ENCODE data around the gene EIF3F.
A peak's percentile ranks its signal among the peaks of the same experiment; 100 is the strongest.

EIF3F gene

DNA sequence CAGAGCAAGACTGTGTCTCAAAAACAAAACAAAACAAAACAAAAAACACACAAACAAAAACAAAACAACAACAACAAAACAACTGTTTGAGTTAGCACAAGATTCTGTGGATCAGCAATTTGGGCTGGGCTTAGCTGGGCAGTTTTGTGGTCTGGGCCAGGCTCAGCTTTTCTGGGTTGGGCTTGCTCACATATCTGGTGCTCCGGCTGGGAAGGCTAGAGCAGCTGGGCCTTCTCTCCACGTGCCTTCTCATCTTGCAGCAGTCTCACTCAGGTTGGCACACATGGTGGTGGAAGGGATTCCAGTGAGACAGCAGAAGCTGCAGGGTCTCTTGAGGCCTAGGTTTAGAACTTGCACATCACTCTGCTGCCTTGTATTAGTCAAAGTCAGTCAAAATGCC lies 35.7 kb downstream of the EIF3F start:
- no peak for DNase-seq (ENCODE audit: low spot score)

DNA sequence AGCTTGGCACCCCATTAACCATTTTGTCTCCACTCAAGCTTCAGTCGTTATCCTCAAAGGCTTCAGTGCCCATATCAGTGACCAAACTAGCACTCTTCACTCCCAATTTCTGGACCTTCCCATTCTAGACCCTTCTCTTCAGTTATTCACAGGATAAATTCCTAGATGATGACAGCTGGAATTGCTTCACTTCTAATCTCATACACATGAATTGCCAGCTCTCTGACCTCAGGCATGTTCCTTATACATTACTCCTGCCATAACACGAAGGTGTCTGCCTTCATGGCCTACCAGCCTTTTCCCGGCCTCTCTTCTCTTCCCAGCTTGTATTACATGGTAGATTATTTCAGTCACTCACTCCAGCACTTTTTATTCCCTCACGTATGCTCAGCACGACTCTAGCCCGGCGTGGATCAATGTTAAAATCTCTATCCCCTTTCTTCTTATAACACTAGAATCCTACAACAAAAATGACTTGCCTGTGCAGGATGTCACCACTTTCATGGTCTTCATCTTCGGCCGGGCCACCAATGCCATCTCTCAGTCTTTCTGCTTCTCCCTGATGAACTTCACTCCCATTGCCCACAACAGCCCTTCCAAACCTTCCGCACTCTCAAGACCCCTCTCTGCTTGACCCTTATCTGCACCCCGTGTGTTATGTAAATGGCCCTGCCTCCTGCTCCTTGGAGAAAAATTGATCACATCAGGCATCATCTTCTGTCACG lies 36.9 kb downstream of the EIF3F start:
- no peak for DNase-seq (ENCODE audit: low spot score)

DNA sequence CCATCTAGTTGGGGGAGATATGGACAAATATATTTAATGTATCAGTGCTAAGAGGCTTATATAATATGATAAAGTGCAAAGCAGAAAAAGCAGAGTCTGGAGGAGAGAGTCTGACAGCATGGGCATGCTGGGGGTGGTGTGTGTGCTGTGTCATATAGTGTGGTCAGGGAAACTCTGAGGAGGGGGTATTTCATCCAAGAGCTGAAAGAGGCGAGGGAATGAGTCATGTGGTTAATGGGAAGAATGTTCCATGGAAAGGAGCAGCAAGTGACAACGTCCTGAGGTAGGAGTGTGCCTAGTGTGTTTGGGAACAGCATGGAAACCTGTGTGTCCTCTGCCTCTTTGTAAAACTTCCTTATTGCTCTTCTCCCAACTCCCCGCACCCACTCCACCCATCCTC lies 38.0 kb downstream of the EIF3F start:
- no peak for DNase-seq (ENCODE audit: low spot score)

DNA sequence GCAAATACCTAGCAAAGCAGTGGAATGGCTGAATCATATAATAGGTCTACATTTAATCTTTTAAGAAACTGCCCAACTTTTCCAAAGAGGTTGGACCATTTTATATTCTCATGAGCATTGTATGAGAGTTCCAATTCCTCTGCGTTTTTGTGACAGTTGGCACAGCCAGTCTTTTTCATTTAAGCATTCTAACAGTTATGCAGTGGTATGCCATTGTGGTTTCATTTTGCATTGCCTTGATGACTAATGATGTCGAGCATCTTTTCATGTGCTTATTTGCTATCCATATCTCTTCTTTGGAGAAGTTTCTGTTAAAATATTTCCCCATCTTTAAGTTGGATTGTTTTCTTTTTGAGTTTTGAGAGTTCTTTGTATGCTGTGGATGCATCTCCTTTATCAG lies 38.7 kb downstream of the EIF3F start:
- no peak for DNase-seq (ENCODE audit: low spot score)

DNA sequence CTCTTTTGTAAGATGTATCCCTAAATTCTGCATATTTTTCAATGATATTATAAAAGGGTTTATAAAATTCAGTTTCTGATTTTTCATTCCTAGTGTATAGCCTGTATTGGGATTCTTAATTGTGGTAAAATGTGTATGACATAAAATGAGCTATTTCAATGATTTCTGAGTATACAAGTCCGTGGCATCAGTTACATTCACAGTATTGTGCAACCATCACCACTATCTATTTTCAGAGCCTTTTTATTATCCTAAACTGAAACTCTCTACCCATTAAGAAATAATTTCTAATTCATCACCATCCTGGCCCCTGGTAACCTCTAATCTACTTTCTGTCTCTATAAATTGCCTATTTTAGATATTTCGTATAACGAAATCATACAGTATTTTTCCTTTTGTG lies 39.8 kb downstream of the EIF3F start:
- no peak for DNase-seq (ENCODE audit: low spot score)

DNA sequence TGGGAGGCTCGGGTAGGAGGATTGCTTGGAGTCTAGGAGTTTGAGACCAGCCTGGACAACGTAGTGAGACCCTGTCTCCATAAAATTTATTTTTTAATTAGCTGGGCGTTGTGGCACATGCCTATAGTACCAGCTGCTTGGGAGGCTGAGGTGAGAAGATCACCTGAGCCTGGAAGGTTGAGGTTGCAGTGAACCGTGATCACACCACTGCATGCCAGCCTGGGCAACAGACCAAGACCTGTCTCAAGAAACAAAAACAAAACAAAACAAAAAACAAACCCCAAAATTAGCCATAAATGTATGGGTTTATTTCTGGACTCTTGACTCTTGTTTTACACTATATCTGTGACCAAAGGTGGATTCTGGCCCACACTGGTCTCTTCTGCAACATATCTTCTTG lies 41.6 kb downstream of the EIF3F start:
- no peak for DNase-seq (ENCODE audit: low spot score)

DNA sequence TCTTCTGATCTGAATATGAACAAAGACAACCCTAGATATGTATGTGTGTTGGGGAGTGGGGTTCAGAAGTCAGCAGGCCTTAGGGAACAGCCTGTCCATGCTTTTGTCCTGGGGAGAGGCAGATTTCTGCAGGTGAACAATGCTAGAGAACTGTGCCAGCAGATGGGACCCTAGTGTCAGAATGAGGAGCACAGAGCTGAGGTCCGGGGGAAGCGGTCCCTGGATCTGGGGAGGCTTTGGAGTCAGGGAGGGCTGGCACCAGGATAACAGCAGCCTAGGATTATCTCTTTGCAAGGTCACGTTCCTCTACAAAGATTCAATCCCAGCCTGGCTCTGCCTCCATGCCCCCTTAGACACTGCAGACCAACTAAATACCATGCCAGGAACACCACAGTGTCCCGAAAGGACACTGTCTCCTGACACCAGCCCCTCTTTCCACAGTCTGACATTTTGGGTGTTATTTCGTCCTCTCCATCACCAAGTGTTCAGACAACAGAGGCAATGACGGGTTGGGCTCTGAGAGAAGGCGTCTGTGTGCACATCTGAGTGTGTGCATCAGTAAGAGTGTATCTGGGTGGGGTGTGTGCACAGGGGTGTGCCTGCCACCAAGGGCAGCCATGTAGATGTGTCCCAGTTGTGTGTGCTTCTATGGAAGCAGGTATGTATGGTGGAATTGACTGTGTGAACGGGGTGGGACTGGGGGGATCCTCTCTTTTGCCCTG lies 43.5 kb downstream of the EIF3F start:
- DNase-seq (ENCODE audit: low spot score): no peak

DNA sequence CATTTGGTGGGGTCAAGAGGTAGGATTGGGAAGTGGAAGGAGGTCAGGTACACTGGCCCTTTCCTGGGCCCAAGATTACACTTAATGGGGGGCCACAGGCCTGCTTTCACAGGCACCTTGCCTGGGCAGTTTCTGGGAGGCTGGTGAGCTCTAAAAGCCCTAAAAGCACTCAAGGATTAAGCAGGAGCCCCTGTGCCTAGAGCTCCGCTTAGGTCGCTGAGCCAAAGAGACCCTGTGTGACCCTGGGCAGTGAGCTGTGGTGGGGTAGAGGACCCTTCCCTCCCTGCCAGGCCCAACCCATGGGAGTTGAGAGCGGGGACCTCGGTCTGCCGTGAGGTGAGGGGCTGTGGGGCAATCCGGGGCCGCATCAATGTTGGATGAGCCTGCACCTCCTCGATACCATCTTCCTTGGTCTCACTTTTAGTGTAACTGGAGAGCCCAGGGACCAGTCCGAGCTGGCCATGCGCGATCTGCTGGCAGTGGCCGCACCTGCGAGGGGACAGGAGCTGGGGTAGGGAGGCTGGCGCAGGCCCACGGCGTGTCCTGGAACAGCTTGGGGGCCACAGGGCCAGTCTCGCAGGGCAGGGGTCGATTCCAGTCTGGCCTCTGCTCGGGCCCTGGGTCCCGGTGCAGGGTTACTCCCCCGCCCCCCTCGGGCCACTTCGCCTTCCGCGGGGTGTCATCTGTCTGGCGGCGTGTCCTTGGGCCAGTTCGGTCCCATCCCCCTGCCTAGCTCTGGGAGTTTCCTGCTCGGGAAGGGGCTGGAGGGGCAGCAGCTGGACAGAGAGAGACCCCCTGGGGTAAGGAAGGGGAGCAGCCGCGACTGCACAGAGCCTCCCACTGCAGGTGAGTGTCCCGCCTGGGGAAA lies 44.3 kb downstream of the EIF3F start:
- DNase-seq (ENCODE audit: low spot score): no peak

DNA sequence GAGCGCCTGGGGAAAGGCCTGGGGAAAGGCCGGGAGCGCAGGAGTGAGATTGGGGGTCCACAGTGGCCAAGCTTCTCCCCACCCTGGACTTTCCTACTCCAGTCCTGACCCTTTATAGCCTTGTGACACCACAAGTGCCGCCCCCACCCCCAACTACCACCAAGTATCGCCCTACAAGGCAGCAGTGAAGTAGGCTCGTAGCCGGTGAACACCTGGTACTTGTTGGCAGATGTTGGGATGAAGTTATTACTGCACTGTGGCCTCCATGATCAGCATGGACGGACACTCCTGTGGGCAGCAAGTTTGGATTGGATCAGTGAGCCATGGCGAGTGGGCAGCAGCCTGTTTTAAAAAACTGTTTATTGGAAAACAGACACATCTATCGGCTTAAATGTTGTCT lies 45.0 kb downstream of the EIF3F start:
- no peak for DNase-seq (ENCODE audit: low spot score)

DNA sequence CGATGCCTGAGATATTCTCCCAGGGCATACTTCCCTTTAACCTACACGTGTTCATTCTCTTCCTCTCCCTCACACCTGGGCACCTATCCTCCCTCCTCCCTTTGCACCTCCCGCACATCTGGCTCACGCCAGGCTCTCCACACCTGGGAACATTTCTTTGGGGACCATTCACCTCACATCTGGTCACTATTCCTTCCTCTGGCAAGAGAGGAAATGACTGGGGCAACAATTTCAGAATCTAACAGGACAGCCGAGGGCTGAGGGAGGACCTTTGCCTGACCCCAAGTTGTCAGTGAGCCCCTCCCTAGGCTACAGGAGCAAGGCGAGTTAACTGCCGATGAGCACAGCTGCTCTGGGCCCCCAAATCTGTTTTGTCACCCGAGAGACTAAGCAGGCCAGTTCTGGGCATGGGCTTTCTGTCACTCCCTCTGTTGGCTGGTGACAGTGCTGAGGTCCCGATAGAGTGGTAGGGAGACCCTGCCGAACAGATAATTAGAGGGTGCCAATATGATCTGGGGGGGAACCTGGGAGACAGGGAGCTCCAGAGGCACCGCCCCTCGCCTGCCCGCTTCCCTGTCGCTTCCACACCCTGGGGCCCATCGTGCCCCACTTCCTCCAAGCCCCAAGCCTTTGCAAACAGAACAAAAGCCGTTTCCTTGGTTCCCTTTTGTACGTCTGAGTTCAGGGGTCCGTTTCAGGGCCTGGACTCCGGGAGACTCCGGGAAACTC lies 45.6 kb downstream of the EIF3F start:
- DNase-seq (ENCODE audit: low spot score): no peak

DNA sequence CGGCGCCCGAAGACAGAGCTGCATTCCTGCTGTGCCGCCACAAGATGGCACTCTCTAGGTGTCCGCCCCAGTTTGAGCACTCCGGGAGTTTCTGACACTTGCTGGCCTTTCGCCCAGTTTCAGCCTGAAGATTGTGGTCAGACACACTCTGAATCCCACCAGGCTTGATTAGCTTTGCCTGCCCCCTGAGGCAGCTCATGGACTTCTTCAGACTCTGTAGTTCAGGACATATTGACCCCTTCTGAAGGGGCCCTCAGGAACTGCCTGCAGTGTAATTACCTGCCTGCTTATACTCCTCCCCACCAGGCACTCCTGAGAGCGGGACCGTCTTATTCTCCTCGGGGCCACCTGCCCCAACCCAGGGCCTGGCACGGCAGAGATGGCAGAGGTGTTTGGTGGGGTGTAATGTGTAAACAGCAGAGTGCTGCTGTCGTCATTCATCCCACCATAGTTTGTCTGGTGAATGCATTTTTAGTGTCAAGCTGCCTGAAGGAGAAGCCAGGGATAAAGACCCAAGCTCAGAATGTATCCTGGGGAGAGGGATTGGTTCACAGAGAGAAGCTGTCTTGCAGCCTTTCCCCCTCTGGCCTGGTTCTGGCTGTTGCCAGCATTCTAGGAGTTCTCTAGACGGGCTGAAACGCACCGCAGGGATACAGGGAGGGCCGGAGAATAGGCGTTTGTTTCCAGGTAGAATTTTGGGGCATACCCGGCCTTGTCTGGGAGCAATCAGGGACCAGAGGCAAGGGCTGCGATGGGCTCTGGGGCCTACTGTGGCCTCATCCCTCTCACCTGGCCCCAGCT lies 46.4 kb downstream of the EIF3F start:
- DNase-seq (ENCODE audit: low spot score): peak; percentile 37

DNA sequence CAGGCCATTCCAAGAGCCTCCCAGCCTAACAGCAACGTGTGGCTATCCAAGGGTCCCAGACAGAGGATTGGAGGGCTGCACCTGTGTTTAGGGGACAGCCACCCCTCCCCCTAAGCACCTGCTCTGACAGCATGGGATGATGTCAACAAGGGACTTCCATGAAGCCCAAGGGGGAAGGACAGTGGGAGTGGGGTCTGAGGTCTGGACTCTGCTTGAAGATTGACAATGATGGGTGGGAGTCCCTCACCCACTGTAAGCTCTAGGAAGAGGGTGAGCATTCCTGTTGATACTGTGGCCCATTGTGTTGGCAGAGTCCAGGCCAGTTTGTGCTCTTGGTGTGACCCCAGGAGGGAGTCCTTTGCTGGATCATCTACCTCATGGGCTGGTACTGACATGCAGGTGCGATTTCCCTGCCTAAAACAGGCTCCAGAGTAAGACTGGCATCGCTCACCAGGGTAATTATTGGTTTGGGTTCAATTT lies 47.0 kb downstream of the EIF3F start:
- DNase-seq (ENCODE audit: low spot score): no peak

DNA sequence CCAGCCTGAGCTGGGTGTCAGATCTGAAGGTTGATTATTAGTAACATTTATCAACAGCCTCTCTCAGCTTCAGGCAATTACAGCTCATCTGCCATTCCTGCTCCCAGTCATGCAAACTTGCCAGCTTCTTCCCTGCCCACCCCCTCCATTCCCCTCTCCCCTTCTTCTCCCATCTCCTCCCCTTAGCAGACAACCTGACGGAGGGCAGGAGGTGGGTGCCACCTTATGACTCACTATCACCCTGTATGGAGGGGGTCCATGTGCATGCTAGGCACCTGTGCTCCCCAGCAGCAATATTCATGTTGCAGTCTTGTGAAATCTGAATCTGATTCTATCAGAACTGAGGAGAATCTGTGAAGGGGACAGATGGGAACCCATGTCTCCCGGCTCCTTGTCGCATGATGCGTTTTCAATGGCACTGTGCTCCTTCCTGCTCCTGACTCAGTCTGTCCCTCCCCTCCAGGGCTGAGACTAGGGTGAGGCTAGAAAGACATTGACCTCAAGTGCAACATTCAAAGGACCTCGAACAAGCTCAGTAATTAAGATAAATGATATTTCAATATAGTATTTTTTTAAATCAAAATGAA lies 47.6 kb downstream of the EIF3F start:
- DNase-seq (ENCODE audit: low spot score): no peak

DNA sequence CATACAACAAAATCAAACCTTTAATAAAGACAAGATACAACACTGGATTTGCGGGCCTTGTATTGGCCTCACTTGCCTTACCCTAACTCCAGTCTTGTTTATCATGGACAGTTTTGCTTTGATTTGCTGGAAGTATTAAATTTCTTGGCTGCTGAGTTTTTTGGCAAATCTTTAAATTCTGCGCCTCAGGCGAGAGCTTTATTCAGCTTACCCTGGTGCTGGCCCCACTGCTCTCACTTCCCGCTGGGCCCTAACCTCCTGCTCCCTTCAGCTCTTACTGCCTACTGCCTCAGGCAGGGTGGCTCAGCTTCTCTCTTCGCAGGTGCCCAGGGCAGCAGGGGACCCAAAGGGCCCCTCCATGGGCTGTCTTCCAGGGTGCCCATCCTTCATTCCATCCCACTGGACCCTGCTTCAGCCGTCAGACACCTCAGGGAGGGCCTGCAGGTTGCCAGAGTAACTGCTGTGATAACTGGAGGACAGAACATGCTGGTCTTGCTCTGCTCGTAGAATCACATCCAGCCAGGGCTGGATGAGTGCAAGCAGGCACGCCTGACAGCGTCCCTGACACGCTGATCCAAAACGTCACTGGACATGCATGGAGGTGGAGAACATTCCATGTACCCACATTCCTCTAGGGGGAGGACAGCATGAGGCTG lies 48.2 kb downstream of the EIF3F start:
- DNase-seq (ENCODE audit: low spot score): no peak

DNA sequence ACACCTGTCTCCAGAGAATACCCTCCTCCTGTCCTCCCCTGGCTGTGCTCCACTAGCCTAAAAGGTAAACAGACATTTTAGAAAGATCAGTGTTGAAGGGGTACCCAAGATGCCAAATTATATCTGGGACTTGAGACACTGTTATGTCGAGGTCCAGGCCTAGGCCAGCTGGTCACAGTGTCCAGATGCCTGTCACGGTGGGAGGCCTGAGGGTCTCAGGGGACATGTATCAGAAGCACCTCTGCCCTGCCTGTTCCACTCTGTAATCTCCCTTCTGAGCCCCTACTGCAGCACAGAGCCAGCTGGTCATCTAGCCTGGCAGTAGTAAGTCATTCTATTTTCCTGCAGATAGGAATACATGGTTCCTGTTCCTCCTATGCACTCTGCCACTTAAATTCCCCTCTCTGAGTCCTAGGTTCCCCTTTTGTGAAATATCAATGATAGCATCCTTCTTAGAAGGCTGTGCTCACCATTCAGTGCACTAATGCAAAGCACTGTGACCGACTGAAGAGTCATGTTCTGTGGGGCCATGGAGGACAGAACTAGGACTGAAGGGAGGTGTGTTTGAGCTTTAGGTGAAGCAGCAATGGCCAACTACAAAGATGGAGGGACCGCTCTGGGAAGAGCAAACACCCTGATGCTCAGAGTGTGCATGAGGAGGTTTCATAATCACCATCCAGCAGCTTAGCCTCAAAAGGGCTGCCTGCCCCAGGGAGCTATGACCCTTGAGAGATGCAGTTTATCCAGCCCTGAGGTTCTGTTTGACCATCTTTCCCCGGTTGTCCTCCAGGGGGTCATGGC lies 49.1 kb downstream of the EIF3F start:
- DNase-seq (ENCODE audit: low spot score): no peak

DNA sequence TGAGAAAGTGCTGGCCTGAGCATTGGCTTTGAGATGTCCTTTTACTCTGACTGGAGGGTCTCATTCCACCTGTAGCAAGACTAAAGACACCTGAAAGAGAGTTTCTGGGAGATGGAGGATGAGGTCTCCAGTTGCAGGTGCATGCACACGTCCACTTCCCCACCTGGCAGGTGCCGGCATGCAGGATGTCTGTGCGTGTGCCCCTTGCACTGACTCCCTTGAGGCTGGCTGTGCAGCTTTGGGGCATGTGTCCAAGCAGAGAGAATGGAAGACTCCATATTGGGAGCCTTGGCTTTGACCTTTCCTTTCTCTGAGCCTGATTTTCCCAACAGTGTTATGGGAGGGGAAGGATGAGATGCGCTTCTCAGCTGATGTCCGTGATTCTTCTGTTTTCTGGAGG lies 49.8 kb downstream of the EIF3F start:
- no peak for DNase-seq (ENCODE audit: low spot score)

DNA sequence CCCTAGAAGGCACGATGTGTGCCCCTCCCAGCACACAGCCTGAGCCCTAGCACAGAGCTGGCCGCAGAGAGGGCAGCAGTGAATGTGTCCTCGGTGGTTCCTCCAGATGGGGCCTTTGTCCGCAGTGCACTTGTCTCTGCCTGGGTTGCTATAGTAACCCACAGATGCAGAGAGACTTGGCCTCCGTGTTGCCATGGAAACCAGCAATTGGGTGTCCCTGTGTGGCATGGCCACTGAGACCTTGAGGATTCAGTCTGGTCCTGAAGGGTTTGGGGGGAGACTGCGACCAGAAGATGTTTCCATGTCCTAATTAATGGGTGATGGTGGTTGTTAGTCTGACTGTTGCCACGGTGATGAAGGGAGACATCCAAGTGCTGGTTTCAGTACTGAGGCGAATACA lies 51.3 kb downstream of the EIF3F start:
- no peak for DNase-seq (ENCODE audit: low spot score)

DNA sequence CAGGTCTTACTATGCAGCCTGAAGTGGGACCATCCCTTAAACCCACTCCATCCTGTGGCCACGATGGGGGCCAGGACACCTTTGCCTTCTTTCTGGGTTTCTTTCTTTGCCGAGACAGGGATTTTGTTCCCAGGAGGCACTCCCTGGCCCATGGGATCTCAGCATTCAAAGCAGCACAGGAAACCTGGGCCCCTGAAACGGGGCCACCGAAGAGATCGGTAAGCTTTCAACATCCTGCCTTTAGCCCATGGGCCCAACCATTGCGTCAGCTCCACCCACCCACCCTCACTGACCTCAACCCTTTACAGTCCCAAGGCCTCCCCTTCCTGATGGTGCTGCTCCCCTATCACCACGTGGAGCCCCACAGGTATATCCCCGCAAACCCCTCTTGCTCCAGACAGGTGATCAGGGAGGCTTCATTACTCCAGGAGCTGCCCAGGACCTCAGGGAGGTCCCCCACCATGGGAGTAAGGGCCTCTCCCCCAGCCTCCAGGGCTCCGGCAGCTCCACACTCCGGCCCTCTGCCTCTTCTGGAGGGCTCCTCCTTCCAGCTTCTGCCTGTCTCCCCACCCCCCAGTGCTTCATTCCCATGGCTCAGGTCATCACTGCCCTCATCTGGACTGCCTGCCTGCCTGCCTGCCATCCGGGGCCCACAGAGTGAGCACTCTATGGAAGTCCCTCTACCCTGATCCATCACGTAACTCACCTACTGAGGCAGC lies 51.8 kb downstream of the EIF3F start:
- no peak for DNase-seq (ENCODE audit: low spot score)

Data from CD4-positive, alpha-beta T cell treated with Interleukin-15 for 4 hours (primary cell).